HAP-1 (cell line): ENCODE data around the gene MRGPRF.
"Not testable (repeated sequence)": the region's sequence is repeated elsewhere in the genome, so short reads cannot be mapped to it uniquely, and the experiment has no call there.

Experiments used
- DNase-seq, 2 experiments: peaks; one replicate each; pipeline ENCODE4 v3.0.0-alpha.2; 2016 to 2020; ENCODE audit warnings: low spot score in 2 of 2
- H3K27me3 ChIP-seq: fragments of 250-450 bp; sonication (Bioruptor Pico); 2 replicates; pipeline ENCODE4 v1.5.1; 2020; ENCODE audit warnings: low read depth, mild to moderate bottlenecking, moderate library complexity
- H3K36me3 ChIP-seq: fragments of 250-450 bp; sonication (Bioruptor Pico); replicated peaks from 2 replicates; pipeline ENCODE4 v1.5.1; 2020; ENCODE audit warnings: mild to moderate bottlenecking
- H3K4me1 ChIP-seq: fragments of 250-450 bp; sonication (Bioruptor Pico); 2 replicates; pipeline ENCODE4 v1.5.1; 2020; ENCODE audit warnings: mild to moderate bottlenecking
- H3K4me3 ChIP-seq: fragments of 250-450 bp; sonication (Bioruptor Pico); 2 replicates; pipeline ENCODE4 v1.5.1; 2020; ENCODE audit warnings: mild to moderate bottlenecking, moderate library complexity
- H3K9me3 ChIP-seq: fragments of 250-450 bp; sonication (Bioruptor Pico); 2 replicates; pipeline ENCODE4 v1.5.1; 2020; ENCODE audit warnings: mild to moderate bottlenecking, moderate library complexity
- in situ Hi-C: fragments of 300-500 bp; cut with MboI; formaldehyde crosslinking; loops from 3 replicates; pipeline ENCODE4 v1.14.3; 2020; ENCODE audit warnings: low sequenced_read_pairs, inconsistent platforms, mixed read lengths

The MRGPRF gene

GRCh38 chr11:68999748-69000355, 13.2 kb downstream of the MRGPRF start:
- not testable (repeated sequence) for H3K36me3 ChIP-seq, DNase-seq, H3K4me3 ChIP-seq, H3K4me1 ChIP-seq, H3K9me3 ChIP-seq, H3K27me3 ChIP-seq
- in situ Hi-C loops: loop anchor here (10.0 kb wide), 1 partner anchor 65 kb away; no protein-coding TSS in a partner anchor

GRCh38 chr11:68999093-68999747, 13.8 kb downstream of the MRGPRF start:
- in situ Hi-C loops: loop anchor here (10.0 kb wide), 1 partner anchor 64 kb away; no protein-coding TSS in a partner anchor
- no peak overlapping the region for H3K4me3 ChIP-seq
- no peaks in the 10 kb centered on the region for H3K27me3 ChIP-seq
- no peaks in the 10 kb centered on the region for H3K9me3 ChIP-seq
- H3K36me3 ChIP-seq: no peaks in the 10 kb centered on the region
- no peak for DNase-seq
- H3K4me1 ChIP-seq: no peaks in the 10 kb centered on the region

GRCh38 chr11:68998390-68998911, 14.6 kb downstream of the MRGPRF start:
- peak in 1 of 2 experiments; percentile 43 for DNase-seq
- no peaks in the 10 kb centered on the region for H3K9me3 ChIP-seq
- no peak overlapping the region for H3K4me3 ChIP-seq
- H3K27me3 ChIP-seq: peaks cover 3% of the 10 kb centered on the region; the same call in 1 of the 2 replicates
- H3K4me1 ChIP-seq: no peaks in the 10 kb centered on the region
- in situ Hi-C loops: loop anchor here (10.0 kb wide), 1 partner anchor 64 kb away; no protein-coding TSS in a partner anchor
- H3K36me3 ChIP-seq: no peaks in the 10 kb centered on the region

- Histone ChIP-seq H3K9me3 (no peaks in the 10 kb centered on the region), H3K4me1 (no peaks in the 10 kb centered on the region), H3K4me3 (no peak overlapping the region), H3K27me3 (peaks cover 6% of the 10 kb centered on the region; the same call in 1 of the 2 replicates), H3K36me3 (no peaks in the 10 kb centered on the region)
- DNase-seq: no peak
- in situ Hi-C loops: loop anchor here (10.0 kb wide), 1 partner anchor 63 kb away; no protein-coding TSS in a partner anchor
Observed at GRCh38 chr11:68997995-68998348, 15.1 kb downstream of the MRGPRF start.

GRCh38 chr11:68997124-68997994, 15.7 kb downstream of the MRGPRF start:
- Histone ChIP-seq H3K4me3 (no peak overlapping the region), H3K27me3 (peaks cover 11% of the 10 kb centered on the region; the same call in 1 of the 2 replicates), H3K9me3 (no peaks in the 10 kb centered on the region), H3K4me1 (no peaks in the 10 kb centered on the region), H3K36me3 (no peaks in the 10 kb centered on the region)
- in situ Hi-C loops: loop anchor here (10.0 kb wide), 1 partner anchor 63 kb away; no protein-coding TSS in a partner anchor
- DNase-seq: no peak

GRCh38 chr11:68996376-68997123, 16.5 kb downstream of the MRGPRF start:
- in situ Hi-C loops: loop anchor here (10.0 kb wide), 1 partner anchor 62 kb away; no protein-coding TSS in a partner anchor
- no peaks in the 10 kb centered on the region for H3K4me1 ChIP-seq
- no peaks in the 10 kb centered on the region for H3K9me3 ChIP-seq
- no peak for DNase-seq
- H3K36me3 ChIP-seq: no peaks in the 10 kb centered on the region
- H3K27me3 ChIP-seq: peaks cover 17% of the 10 kb centered on the region; the same call in 1 of the 2 replicates
- no peak overlapping the region for H3K4me3 ChIP-seq

- DNase-seq: no peak
- no peak overlapping the region for H3K4me3 ChIP-seq
- H3K36me3 ChIP-seq: no peaks in the 10 kb centered on the region
- H3K4me1 ChIP-seq: no peaks in the 10 kb centered on the region
- in situ Hi-C loops: loop anchor here (10.0 kb wide), 1 partner anchor 60 kb away; no protein-coding TSS in a partner anchor
- H3K9me3 ChIP-seq: no peaks in the 10 kb centered on the region
- peaks cover 20% of the 10 kb centered on the region; the same call in 1 of the 2 replicates for H3K27me3 ChIP-seq
Observed at GRCh38 chr11:68994894-68995285, 18.2 kb downstream of the MRGPRF start.

GRCh38 chr11:68994161-68994893, 18.7 kb downstream of the MRGPRF start:
- no peaks in the 10 kb centered on the region for H3K36me3 ChIP-seq
- in situ Hi-C loops: loop anchor here (10.0 kb wide), 1 partner anchor 60 kb away; no protein-coding TSS in a partner anchor
- H3K9me3 ChIP-seq: no peaks in the 10 kb centered on the region
- H3K4me3 ChIP-seq: no peak overlapping the region
- H3K27me3 ChIP-seq: peaks cover 22% of the 10 kb centered on the region
- DNase-seq: peak in 1 of 2 experiments; percentile 6
- H3K4me1 ChIP-seq: no peaks in the 10 kb centered on the region

GRCh38 chr11:68993546-68993945, 19.5 kb downstream of the MRGPRF start:
- Histone ChIP-seq H3K4me1 (no peaks in the 10 kb centered on the region), H3K36me3 (no peaks in the 10 kb centered on the region), H3K4me3 (no peak overlapping the region), H3K27me3 (peaks cover 28% of the 10 kb centered on the region), H3K9me3 (no peaks in the 10 kb centered on the region)
- DNase-seq: peak in 1 of 2 experiments; percentile 3
- in situ Hi-C loops: loop anchor here (10.0 kb wide), 1 partner anchor 59 kb away; no protein-coding TSS in a partner anchor

- DNase-seq: peak in 1 of 2 experiments; percentile 6
- Histone ChIP-seq H3K9me3 (no peaks in the 10 kb centered on the region), H3K36me3 (no peaks in the 10 kb centered on the region), H3K4me3 (no peak overlapping the region), H3K4me1 (no peaks in the 10 kb centered on the region), H3K27me3 (peaks cover 29% of the 10 kb centered on the region)
- in situ Hi-C loops: loop anchor here (10.0 kb wide), 1 partner anchor 58 kb away; no protein-coding TSS in a partner anchor
Observed at GRCh38 chr11:68992743-68993255, 20.2 kb downstream of the MRGPRF start.

GRCh38 chr11:68990995-68991780, 21.9 kb downstream of the MRGPRF start:
- Histone ChIP-seq H3K4me3 (no peak overlapping the region), H3K27me3 (peaks cover 34% of the 10 kb centered on the region), H3K36me3 (no peaks in the 10 kb centered on the region), H3K9me3 (peaks cover 8% of the 10 kb centered on the region), H3K4me1 (no peaks in the 10 kb centered on the region)
- in situ Hi-C loops: loop anchor here (10.0 kb wide), 1 partner anchor 56 kb away; no protein-coding TSS in a partner anchor
- DNase-seq: peak in 1 of 2 experiments; percentile 3
